ENCODE data around the gene EEPD1. TPM values are rescaled to one million over a fixed set of nuclear protein-coding genes. Genes with fewer than 3 reads are reported as not detected.
"Not testable (repeated sequence)": the region's sequence is repeated elsewhere in the genome, so short reads cannot be mapped to it uniquely, and the experiment has no call there.

The EEPD1 gene
- polyA plus RNA-seq, 10 donors = 10.5 to 17.2 (median 12.9) TPM

DNA sequence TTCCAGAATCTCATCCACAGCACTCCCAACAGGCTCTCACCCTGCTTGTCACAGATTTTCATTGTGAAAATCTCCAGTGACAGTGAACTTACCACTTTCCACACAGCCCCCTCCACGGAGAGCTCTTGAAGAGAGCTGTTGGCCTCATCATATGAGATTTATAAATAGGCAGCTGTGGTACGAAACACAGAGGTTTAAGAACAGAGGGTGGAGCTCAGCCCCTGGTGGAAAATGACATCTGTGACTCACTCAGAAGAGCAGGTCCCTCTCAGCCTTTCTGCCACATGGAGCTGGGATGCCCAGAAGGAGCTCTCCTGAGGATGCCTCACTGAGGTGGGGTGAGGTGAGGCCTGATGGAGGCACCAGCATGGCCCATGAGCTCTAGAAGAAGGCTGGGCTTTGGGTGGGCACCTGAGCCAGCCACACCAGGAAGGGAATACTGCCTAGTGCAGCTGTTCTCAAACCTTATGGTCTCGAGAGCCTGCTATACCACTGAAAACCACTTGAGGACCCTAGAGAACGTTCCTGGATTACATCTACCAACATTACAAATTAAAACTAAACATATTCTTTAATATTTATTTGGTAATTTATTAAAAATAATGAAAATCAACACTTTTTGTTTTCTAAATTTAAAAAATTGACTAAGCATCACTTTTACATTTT is 25.8 kb upstream of the EEPD1 start:
- no peak for DNase-seq

DNA sequence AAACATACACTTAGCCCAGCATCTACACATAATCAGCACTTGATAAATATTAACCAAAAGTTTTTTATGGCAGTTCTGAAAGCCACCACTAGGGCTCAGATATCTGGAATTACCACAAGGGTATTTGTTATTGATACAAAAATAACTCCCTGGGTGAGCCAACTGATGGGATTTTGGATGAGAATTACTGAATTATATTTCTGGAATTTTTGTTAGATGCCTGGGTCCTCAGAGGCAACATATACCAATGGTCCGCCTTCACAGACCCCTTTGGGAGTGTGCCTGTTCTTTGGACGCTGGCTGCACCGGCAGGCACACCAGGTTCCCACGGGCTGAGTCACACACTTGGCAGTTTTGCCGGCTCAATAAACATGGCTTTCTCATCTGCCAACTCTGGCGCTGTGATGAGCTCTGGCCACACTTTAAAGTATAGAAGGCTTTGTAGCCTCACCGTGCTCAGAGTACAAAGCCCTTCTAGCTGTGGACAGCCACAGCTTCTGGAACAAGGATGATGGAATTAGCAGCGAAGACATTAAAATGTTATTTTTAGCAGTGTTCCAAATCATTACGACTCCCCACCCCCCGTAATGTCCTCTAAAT is 24.5 kb upstream of the EEPD1 start:
- DNase-seq = peak; percentile 40 to 65 (median 41)

DNA sequence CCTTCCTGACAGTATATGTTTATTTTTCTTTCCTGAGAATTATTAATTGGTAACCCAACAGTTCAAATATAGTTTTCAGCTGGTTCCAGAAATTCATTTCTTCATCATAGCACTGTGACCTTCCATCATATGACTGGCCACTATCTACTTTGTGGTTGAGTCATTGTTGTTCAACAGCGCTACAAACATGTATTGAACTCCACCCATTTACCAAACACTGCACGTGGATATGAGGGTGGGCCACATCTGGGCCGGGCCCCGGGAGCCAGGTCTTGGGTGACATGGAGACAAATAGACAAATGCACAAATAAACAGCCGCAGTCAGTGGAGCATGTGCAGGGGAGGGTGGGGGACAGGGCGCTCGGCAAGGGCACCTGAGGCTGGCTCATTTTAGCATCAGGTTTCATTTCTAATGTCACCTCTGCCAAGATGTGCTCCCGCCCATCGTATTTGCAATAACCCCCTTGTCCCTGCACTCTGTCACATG is 24.0 kb upstream of the EEPD1 start:
- no peak for DNase-seq

DNA sequence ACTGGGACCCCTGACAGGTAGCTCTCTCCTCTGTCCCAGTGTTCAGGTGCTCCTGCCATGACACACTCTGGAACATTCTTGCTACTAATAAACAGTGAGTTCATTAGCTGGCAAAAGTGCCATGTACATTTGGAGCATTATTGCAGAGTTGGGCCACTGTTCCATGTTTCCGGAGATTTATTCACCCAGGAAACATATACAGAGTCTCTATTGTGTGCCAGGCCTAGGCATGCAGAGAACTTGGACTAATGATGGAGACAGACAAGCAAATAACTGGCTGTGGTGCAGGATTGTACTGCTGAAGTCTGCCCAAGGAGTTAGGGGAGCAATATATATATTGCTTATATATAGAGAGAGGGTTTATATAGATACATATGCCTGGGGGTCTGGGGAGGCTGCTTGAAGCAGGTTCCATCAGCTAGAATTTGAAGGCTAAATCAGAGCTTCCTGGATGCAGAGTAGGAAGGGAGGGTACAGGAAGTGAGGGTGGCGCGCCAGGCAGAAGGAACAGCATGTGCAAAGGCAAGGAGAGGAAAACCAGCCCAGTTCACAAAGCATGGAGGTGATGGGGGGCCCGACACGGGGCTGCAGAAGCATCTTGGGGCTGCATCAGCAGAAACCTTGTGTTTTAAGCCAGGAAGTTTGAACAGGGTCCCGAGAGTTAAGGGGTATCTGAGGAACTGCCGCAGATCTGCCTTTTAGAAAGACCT is 22.7 kb upstream of the EEPD1 start:
- no peak for DNase-seq

DNA sequence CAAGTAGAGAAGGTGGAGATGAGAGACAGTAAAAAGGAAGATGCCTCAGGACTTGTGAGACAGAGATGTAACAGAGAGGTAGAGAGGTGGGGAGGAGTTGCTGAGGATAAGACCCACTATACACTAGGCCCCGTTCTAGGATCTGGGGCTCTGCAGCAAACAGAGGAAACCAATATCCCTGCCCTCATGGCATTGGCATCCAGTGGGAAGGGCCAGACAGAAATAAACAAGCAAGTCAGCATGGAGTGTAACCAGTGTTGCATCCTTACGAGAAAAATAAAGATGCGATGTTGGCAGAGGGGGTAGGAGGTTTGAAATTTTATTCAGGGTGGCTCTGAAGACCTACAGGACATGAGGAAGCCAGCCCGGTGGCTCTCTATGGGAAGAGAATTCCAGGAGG is 22.0 kb upstream of the EEPD1 start:
- DNase-seq = no peak

DNA sequence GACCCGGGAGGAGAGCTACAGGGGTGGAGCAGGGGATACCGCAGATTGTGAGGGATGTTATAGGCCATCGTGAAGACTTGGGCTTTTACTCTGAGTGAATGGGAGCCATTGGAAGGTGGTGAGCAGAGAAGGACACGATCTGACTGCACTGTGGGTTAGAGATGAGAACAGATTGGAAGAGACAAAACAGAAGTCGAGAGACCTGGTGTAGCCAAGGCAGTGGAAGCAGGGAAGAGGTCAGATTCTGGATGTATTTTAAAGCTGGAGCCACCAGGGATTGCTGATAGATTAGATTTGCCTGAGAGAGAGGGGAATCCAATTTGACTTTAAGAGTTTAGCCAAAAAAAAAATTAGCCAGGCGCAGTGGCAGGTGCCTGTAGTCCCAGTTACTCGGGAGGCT is 21.6 kb upstream of the EEPD1 start:
- no peak for DNase-seq

DNA sequence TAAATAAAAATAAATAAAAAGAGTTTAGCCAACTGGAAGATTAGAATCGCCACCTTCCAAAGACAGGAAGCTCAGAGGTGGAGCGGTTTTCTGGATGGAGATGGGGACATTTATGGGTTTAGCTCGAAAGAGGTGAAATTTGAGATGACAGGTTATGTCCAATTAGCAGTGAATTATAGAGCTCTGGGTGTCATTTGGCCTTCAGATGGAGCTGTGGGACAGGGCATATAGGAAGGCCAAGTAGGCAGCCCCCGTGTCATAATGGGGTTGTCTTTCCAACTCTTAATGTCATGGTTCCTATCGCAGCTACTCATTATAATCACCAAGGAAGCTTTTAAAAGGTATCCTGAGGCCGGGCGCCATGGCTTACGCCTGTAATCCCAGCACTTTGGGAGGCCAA is 21.0 kb upstream of the EEPD1 start:
- DNase-seq = no peak

DNA sequence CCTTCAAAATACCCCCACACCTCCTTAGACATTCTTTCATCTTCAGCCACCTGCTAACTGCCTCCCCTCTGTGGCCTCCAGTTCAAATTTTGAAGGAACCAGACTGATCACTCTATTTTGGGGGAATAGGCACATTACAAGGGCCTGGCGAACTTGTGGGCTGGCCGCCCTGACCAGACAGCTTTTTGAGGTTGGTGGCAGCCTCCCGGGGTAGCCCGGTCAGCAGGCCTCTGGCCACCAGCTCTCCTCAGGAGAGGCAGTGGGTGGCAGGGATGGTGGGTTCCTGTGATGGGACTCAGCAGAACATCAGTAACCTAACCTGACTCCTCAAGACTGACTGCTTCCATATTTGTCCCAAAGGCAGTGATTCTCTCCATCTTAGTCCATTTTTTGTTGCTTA is 17.4 kb upstream of the EEPD1 start:
- DNase-seq = no peak

DNA sequence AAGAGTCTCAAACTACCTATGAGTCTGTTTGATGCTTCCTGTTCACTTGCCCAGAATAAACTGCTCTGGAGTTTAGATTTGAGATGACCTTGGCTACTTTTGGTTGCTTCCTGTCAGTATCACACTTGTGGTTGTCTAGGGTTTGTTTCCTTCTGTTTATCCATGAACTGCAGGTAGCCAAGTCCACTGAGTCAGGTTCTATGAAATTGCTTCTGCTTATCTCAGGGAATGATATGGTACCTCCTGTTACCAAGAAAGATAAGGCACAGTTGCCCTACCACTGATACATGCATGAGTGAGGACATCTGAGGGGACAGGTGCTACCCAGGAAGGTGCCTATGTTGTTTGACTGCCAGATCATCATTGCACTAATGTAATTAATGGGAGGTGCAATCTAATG is 15.8 kb upstream of the EEPD1 start:
- no peak for DNase-seq

DNA sequence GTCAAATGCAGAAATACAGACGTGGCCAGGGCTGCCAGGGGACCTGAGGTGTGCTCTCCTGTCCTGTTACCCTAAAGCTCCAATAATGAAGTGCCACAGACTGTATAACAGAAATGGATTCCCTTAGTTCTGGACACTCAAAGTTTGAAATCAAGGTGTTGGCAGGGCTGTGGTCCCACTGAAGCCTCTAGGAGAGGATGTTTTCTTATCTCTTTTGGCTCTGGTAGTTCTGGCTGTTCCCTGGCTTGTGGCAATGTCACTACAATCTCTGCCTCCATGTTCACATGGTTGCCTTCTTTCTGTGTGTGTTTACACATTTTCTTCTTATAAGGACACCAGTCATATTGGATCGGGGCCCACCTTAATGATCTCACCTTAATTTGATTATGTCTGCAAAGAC is 15.3 kb upstream of the EEPD1 start:
- DNase-seq = no peak

DNA sequence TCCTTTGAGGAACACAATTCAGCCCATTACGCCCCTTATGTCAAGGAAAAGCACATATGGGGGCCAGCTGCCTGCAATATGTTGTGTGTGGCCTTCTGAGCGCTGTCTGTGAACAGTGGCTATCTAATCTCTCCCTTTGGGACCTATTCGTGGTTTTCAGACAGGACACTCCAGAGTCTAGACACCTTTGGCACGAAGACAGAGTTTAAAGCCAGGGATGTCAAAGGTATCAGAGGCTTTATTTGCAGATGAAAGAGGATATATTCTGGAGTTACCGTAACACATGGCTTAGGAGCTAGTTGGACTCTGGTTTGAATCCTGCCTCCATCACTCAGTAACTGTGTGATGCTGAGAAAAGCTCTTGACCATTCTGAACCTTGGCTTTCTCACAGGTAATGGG is 14.8 kb upstream of the EEPD1 start:
- DNase-seq = no peak

DNA sequence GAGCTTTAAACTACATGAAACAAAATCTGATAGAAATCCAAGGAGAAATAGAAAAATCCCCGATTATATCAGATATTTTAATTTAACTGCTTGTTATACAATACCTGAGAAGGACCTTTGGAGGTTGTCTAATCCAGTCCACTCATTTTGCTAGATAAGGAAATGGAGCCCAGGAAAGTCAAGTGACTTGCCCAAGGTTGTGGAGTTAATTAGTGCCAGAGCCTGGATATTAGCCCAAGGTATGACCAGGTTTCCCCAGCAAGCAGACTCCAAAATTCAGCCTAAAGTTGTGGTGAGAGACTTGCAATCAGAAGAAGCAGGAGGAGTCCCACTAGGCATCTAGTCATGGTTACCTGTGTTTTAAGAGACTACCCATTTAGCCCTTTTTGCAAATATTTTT is 11.7 kb upstream of the EEPD1 start:
- no peak for DNase-seq

DNA sequence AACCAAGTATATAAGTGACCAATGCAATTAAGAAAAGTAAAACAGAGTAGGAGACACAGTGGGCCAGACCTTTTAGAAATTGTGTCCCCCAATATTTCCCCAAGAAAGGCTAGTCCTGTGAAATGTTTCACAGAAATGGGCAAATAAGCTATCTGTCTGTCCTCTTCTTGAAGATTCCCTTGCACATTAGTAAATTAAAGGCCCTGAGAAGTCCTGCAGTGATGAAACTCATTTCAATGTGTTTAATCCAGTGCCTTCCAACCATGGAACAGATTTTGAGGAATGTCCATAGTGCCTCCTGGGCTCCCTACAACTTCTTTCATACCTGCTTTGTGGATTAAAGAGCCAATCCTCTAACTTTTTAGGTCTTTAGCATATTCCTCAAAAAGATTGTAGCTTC is 11.2 kb upstream of the EEPD1 start:
- DNase-seq = no peak

DNA sequence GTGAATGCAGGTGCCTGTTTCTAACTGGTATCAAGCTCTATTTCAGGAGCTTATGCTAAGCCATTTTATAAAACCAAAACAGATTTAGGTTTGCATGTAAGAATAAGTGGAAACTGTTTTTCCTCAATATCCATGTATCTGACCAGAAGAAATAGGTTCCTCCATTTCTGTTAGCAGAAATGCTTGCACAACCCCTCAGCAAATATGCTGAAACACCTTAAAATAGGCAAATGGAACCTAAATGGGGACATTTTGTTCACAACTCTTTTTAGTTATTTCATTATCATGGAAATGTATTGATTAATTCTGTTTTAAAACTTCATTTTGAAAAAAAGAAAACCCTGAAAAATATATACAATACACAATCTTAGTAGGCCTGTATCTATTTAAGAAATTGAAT is 8.9 kb upstream of the EEPD1 start:
- no peak for DNase-seq

DNA sequence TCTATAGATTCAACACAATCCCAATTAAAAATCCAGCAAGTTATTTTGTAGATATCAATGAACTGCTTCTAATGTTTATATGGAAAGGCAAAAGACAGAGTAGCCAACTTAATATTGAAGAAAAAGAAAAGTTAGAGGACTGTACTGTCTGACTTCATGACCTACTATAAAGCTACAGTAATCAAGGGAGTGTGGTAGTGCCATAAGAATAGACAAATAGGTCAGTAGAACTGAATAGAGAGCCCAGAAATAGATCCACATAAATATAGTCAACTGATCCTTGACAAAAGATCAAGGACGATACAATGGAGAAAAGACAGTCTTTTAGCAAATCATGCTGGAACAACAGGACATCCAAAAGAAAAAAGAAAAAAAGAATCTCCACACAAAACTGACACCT is 7.4 kb upstream of the EEPD1 start:
- DNase-seq = no peak

DNA sequence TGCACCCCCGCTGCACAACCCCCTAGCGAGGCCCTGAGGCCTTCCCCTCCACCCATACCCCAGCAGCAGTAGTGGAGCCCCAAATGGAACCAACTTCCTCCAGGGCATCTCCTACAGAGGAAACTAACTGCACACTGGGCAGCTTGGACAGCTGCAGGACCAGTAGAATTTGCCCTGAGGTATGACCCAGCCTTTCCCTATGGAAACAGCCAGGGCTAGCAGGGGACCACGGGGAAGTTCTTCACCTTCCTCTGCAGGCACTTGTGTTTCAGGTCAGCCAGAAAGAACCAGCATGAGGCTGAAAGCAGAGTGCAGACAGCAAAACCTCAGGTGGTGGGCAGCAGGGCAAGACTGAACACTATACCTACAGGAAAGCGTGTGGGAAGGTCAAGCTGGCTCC is 5.7 kb upstream of the EEPD1 start:
- DNase-seq = no peak

DNA sequence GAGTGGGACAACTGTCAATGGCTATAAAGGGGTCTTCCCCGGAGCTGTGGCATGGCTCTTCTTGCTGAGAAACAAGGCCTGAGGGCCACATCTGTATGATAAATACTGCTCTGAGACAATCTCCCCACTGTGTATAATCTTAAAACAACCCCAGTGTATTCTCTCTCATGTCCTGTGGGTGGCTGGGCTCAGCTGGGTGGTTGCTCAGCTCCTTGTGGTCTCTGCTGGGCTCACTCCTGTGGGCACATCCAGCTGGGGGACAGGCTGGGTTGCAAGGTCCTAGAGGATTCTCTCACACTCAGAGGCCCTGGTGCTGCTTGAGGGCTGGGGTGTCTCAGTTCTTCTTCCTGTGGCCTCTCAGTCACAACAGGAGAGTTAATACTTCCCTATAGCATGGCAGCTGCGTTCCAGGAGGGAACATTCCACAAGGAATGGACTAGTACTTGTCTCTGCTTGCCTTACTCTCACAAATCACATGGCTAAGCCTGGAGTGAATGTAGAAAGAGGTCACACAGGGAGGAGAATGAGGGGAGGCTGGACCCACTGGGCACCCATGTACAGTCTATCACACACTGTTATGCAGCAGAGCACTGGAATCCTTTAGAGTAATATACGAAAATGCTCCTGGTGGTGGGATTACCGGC is 4.5 kb upstream of the EEPD1 start:
- no peak for DNase-seq

DNA sequence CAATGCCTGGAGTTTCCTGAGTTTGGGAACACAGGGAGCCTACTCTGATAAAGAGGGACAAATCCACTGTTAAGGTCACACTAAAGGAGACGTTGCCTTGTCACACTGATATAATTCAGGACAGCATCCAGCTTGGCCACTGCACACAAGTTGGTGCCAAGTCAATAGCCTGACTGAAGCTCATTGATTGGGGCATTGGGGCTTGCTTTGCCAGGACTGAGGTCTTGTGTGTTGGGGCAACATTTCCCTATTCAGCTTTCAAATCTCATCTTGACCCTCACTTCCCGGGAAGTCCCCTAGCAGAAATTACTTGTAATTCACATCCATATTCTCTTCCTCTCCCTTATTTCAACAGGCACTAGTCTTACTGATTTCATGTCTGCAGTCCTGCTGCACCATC is 3.8 kb upstream of the EEPD1 start:
- DNase-seq = not testable (repeated sequence)

DNA sequence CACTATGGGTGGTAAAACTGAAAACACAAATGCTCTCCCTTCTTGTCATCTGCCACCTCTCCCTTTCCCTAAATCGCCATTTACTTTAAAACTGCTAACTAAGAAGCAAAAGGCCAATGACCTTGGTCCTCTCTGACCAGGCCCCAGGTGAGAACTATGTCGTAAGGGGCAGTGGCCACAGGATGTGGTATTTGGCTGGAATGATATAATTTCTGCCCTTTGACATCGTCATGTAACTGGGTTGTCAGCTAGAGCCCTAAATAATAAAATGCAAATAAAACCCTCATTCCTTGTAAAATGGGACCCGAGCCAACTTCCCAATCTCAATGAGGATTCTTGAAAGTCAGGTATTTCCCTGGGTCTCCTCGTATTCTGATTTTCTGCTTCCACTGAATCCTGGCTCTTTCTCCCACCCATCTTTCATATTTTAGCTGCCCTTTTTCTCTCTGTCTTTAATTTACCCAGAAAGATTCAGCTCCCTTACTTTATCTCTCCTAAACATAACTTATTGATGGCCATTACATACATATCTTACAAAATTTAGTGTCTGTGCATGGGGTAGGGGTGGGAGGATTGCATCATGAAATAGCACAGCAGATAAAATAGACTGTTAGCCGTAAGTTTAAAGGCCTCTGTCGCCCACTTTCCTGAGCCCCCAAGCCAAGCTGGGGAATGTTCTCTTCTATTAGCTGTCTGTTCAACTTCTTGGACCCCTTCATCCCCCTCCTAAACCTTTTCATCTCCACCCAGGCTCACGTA is 3.2 kb upstream of the EEPD1 start:
- DNase-seq = no peak

DNA sequence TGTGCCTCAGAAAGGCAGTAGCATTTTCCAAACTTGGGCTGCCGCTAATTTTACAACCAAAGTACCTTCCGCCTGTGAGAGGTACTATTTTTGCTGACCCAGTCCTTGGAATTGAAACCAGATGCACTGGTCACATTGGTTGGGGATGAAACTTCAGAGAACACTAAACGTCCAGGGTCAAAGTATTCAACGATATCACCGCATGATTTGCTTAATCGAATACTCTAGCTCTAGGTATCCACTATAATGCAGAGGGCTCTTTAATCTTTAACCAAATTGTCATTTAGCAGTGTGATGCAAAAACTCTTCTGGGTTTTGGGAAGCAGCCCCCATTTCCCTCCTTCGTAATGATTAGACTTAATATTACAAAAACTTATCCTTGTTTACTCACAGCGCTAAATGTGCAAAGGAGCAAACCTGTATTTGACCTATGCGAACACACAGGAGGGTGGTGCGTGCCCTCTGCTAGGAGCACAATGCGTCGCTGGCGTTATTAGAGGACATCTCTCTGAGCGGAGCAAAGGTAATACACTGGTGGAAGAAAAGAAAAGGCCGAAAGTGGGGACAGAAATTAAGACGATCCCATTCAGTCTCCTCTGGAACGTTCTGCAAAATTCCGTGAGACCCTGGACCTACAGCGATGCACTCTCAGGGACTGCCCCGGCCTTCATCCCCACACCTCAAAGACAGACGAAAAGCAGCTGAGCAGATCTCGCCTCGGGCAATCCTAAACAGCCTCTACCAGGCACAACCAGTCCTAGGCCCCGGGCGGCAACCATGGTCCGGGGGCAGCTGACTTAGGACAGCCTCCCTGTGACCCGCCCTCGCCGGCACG is 916 bp upstream of the EEPD1 start:
- DNase-seq = no peak

DNA sequence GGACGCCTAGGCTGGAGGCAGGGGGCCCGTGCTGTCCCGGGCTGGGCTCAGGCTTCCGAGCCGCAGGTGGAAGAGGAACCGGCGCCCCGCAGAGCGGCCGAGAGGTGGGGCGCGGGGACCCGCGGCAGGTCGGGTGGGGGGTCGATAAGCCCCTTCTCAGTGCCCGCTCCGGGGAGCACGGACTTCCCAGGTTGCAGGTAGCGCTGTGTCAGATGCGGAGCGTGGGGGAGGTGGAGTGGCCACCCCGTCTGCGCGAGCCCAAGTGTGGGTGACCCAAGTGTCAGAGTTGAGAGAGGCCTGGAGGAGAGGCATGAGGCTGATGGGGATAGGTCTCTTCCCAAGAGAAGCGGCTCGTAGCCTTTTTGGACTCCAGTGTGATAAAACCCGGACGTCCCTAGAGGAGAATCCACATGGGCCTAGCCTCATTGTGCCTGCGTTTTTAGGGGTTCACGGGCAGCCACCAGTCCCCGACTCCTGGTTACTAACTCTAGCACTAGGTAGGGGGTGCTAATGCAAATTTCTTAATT is 580 bp downstream of the EEPD1 start:
- DNase-seq = peak in 1 of 3 donors; percentile 22

All from muscle of back (tissue), 11 donors.